HG02610 (cell line): ENCODE data around the gene SOX30.

Experiments used
- ATAC-seq: cut with Tn5 transposase; IDR thresholded peaks from one replicate; pipeline ENCODE4 v1.9.1; 2021; ENCODE audit warnings: mild to moderate bottlenecking, moderate library complexity; ENCODE audit not compliant: unreplicated experiment

SOX30 gene

GRCh38 chr5:157665467-157666070 is 13.3 kb upstream of the SOX30 start:
- ATAC-seq, result no peak

- ATAC-seq, result no peak
Observed at GRCh38 chr5:157659868-157660660, 7.8 kb upstream of the SOX30 start.

GRCh38 chr5:157658893-157659292 is 6.7 kb upstream of the SOX30 start:
- ATAC-seq, result no peak

GRCh38 chr5:157657516-157657915 is 5.3 kb upstream of the SOX30 start:
- ATAC-seq, result no peak

- peak; percentile 76 for ATAC-seq
Observed at GRCh38 chr5:157651623-157652376, 438 bp downstream of the SOX30 start.

GRCh38 chr5:157650991-157651611 is 1.1 kb downstream of the SOX30 start:
- no peak for ATAC-seq

- ATAC-seq, result no peak
Observed at GRCh38 chr5:157649101-157649500, 3.1 kb downstream of the SOX30 start.

- no peak for ATAC-seq
Observed at GRCh38 chr5:157648275-157648990, 3.8 kb downstream of the SOX30 start.

GRCh38 chr5:157640406-157641066 is 11.7 kb downstream of the SOX30 start:
- ATAC-seq, result no peak

- ATAC-seq, result no peak
Observed at GRCh38 chr5:157630341-157630740, 21.9 kb downstream of the SOX30 start.

- no peak for ATAC-seq
Observed at GRCh38 chr5:157626831-157627230, 25.4 kb downstream of the SOX30 start.

- ATAC-seq, result no peak
Observed at GRCh38 chr5:157624144-157624543, 28.1 kb downstream of the SOX30 start.

- ATAC-seq, result no peak
Observed at GRCh38 chr5:157620776-157621175, 31.5 kb downstream of the SOX30 start.

GRCh38 chr5:157618191-157618765 is 34.0 kb downstream of the SOX30 start:
- no peak for ATAC-seq

- no peak for ATAC-seq
Observed at GRCh38 chr5:157616785-157617184, 35.5 kb downstream of the SOX30 start.

GRCh38 chr5:157613385-157614245 is 38.6 kb downstream of the SOX30 start:
- no peak for ATAC-seq

GRCh38 chr5:157612581-157612980 is 39.7 kb downstream of the SOX30 start:
- no peak for ATAC-seq

- ATAC-seq, result peak; percentile 87
Observed at GRCh38 chr5:157611571-157612476, 40.4 kb downstream of the SOX30 start.
